ENCODE data around the gene MAD1L1.

The MAD1L1 gene

DNA sequence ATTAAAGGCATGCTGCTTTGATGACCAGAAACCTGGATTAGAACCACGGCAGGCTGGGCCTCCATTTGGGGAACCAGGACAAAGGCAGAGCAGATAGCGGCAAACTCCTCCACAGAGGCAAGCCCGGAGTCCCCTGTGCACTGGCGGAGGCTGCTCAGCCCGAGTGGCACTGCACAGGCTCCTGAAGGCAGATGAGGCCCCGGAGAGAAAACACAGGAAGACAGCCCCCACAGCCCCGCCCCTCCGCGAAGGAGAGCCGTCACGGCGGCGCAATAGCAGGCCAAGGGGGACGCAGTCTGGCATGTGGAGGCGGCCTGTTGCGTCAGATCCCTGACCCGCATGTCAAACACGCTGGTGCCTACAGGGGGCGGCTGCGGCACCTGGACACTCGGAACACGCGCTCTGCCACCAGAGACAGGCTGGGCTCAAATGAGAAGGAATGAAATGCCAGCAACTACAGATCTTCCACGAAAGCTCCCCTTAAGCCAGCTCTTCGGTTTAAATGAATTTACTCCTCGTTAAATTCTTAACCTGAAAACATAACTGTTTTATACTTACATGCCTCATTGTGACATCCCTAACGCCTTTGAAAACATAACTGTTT lies 128.5 kb downstream of the MAD1L1 start:
- H3K27me3 ChIP-seq = no peaks in the 10 kb centered on the region
- DNase-seq = peak; percentile 96
- H3K4me1 ChIP-seq = peaks cover 64% of the 10 kb centered on the region
- H3K36me3 ChIP-seq = no peaks in the 10 kb centered on the region
- TF ChIP-seq, protein P1, sequence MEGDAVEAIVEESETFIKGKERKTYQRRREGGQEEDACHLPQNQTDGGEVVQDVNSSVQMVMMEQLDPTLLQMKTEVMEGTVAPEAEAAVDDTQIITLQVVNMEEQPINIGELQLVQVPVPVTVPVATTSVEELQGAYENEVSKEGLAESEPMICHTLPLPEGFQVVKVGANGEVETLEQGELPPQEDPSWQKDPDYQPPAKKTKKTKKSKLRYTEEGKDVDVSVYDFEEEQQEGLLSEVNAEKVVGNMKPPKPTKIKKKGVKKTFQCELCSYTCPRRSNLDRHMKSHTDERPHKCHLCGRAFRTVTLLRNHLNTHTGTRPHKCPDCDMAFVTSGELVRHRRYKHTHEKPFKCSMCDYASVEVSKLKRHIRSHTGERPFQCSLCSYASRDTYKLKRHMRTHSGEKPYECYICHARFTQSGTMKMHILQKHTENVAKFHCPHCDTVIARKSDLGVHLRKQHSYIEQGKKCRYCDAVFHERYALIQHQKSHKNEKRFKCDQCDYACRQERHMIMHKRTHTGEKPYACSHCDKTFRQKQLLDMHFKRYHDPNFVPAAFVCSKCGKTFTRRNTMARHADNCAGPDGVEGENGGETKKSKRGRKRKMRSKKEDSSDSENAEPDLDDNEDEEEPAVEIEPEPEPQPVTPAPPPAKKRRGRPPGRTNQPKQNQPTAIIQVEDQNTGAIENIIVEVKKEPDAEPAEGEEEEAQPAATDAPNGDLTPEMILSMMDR (IDR thresholded peaks at IDR 0.05; ENCODE audit: low read depth, low read length) = peak; percentile 77
- no peaks in the 10 kb centered on the region for H3K9me3 ChIP-seq
- H3K4me3 ChIP-seq (ENCODE audit: low read depth, low read length) = no peak overlapping the region

DNA sequence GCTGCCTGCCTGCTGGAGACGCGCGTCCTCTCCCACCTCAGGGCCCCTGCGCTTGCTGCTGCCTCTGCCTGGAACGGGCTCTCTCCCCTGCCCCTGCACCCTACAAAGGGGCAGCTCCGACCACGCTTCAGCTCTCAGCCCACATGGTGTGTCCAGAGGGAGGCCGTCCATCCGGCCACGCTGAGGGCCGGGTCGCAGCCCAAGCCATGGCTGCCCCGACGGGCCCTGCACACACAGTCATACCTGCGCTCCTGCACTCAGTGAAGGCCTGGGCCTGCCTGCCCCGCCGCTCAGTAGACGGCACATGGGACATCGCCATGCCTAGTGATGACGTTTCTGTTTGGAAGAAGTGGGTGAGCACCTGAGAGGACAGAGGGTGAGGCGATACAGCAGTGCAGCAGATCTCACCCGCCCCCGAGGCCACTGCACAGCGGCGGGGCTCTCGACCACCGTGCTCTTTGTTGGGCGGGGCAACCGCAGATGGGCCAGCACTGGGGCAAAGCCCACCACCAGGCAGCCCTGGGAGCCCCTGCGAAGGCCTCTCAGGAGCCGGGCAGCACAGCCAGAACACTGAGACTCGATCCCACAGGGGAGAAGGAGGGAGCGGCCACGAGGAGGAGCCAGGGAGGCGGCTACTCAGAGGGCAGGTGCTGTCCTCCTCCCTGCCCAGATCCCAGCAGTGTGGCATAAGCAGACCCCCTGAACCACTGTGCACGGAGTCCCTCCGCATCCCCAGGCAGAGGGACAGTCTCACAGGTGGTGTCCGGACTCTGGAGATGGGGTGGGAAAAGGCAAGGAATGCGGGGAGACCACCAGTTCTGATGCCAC lies 129.5 kb downstream of the MAD1L1 start:
- Histone ChIP-seq H3K4me3 (ENCODE audit: low read depth, low read length) (no peak overlapping the region), H3K9me3 (no peaks in the 10 kb centered on the region), H3K27me3 (no peaks in the 10 kb centered on the region), H3K4me1 (peaks cover 56% of the 10 kb centered on the region), H3K36me3 (no peaks in the 10 kb centered on the region)
- DNase-seq = no peak
- TF ChIP-seq, protein P1 (IDR thresholded peaks at IDR 0.05; ENCODE audit: low read depth, low read length) = peak; percentile 11; the same call in 1 of the 2 replicates

DNA sequence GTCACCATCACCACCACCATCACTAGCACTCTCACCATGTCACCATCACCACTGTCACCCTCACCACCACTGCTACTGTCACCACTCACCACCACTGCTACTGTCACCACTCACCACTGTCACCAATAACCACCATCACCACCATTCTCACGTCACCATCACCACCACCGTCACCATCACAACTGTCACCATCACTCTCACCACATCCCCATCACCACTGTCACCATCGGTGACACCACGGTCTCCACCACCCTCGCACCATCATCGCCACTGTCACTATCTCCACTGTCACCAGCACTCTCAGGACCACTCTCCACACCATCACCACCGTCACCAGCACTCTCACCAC lies 130.4 kb downstream of the MAD1L1 start:
- TF ChIP-seq, protein P1 (IDR thresholded peaks at IDR 0.05; ENCODE audit: low read depth, low read length) = no peak
- Histone ChIP-seq H3K4me1 (peaks cover 46% of the 10 kb centered on the region), H3K36me3 (no peaks in the 10 kb centered on the region), H3K27me3 (no peaks in the 10 kb centered on the region), H3K4me3 (ENCODE audit: low read depth, low read length) (no peak overlapping the region), H3K9me3 (no peaks in the 10 kb centered on the region)
- no peak for DNase-seq

DNA sequence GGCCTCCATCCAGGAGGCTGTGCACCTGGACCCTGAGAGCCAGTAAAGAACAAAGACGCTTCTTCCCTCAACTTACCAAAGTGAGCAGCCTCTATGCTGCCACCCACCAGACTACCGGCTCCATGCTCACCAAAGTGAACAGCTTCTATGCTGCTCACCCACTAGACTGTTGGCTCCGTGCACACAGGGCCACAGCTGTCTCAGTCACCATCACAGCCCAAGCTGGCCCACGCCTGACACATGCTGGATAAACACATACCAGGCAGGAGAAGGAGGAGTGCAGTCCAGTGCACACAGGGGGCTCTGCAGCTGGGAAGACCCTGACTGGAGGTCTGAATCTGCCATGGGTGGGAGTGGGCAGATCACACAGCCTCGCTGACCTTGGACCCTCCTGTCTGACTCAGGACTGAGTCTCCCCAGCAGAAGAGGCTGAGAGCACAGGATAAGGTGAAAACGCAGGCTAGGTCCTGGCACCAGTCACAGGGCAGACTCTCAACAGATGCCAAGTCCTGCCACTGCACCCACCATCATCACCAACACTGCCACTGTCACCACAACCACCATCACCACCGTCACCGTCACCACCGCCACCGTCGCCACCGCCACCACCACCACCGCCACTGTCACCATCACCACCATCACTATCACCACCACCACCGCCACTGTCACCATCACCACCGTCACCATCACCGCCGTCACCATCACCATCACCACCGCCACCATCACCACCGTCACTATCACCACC lies 130.9 kb downstream of the MAD1L1 start:
- peaks cover 41% of the 10 kb centered on the region for H3K4me1 ChIP-seq
- TF ChIP-seq, protein P1 (IDR thresholded peaks at IDR 0.05; ENCODE audit: low read depth, low read length) = no peak

DNA sequence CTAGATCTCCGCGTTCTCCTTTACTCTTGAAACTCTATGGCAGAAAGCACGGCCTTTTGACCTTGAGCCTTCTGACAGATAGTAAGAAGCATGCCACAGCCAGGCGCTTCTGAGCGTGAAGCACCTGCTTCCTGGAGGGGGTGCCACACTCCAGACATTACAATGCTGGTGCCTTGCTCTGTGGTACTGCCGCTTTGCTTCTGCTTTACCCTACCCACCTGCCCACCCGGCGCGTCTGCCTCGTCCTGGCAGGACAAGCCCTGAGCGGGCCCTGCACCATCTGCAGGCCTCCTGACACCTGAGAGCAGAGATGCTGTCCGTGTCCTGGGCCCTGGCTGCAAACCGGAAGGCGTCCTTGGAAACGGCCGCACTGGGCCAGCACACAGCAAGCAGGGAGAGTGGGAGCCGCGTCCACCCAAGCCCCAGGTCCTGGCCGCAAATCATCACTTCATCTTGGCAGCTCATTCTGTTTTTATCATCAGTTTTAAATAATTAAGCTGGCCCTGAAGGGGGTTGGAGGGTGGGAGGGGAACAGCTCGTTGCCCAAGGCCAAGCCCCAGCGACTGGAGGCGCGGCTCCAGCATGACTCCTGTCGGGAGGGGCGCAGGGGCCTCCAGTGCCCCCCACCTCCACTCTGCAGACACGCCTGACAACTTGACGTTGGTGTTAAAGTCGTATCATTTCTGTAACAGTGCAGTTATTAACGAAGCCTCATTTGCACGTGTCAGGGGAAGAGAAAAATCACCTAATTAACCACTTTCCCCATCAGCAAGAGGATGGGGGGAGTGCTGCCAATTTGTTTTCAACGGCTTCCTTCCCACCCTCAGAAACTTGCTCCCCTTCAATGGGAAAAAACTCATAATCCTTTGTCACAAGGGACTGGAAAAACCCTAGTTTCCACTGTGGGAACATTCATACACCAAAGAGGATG lies 132.2 kb downstream of the MAD1L1 start:
- H3K9me3 ChIP-seq = no peaks in the 10 kb centered on the region
- peak; percentile 60 for DNase-seq
- H3K4me3 ChIP-seq (ENCODE audit: low read depth, low read length) = no peak overlapping the region

More for the DNA sequence above, 130.9 kb downstream of the MAD1L1 start:
- Histone ChIP-seq H3K27me3 (no peaks in the 10 kb centered on the region), H3K9me3 (no peaks in the 10 kb centered on the region), H3K4me3 (ENCODE audit: low read depth, low read length) (no peak overlapping the region), H3K36me3 (no peaks in the 10 kb centered on the region)
- no peak for DNase-seq

More for the DNA sequence above, 132.2 kb downstream of the MAD1L1 start:
- H3K27me3 ChIP-seq = no peaks in the 10 kb centered on the region
- H3K4me1 ChIP-seq = peaks cover 31% of the 10 kb centered on the region
- TF ChIP-seq, protein P1 (IDR thresholded peaks at IDR 0.05; ENCODE audit: low read depth, low read length) = peak; percentile 28
- no peaks in the 10 kb centered on the region for H3K36me3 ChIP-seq

Data from BE2C (cell line).